IPS-20b (cell line): Measurements from ENCODE around the gene POSTN.
A peak's percentile ranks its signal among the peaks of the same experiment; 100 is the strongest.

Experiments used
- H3K27ac ChIP-seq: one replicate; pipeline ENCODE4 v1.5.1; 2013; ENCODE audit warnings: low read length
- H3K27me3 ChIP-seq: 2 replicates; pipeline ENCODE4 v1.6.1; 2013; ENCODE audit warnings: mild to moderate bottlenecking, low read length, inconsistent platforms; ENCODE audit not compliant: insufficient read depth
- H3K36me3 ChIP-seq: 2 replicates; pipeline ENCODE4 v1.6.1; 2013; ENCODE audit warnings: low read depth, mild to moderate bottlenecking, inconsistent platforms, low read length, moderate library complexity; ENCODE audit not compliant: insufficient read depth
- H3K4me1 ChIP-seq: 2 replicates; pipeline ENCODE4 v1.6.1; 2013; ENCODE audit warnings: mild to moderate bottlenecking, control low read depth, inconsistent platforms, low read length, moderate library complexity; ENCODE audit not compliant: insufficient read depth
- H3K4me3 ChIP-seq: 2 replicates; pipeline ENCODE4 v1.5.1; 2013; ENCODE audit warnings: mild to moderate bottlenecking, low read length, inconsistent platforms
- H3K9ac ChIP-seq: 2 replicates; pipeline ENCODE4 v1.6.1; 2013; ENCODE audit warnings: low read depth, mild to moderate bottlenecking, inconsistent platforms, low read length, moderate library complexity
- H3K9me3 ChIP-seq: 2 replicates; pipeline ENCODE4 v1.6.1; 2013; ENCODE audit warnings: mild to moderate bottlenecking, low read depth, low read length, inconsistent platforms; ENCODE audit not compliant: insufficient read depth

The POSTN gene

GRCh38 chr13:37598597-37598996 is at the start of gene POSTN:
POSTN (minus strand) TSS chr13:37598768; CDS start chr13:37598726, 42 bp downstream.
- Histone ChIP-seq H3K27ac (no peak within 1 kb of the TSS), H3K36me3 (no peaks in the 10 kb centered on the region), H3K27me3 (no peaks in the 10 kb centered on the region), H3K9ac (peak within 1 kb of the TSS; percentile 8; the same call in 1 of the 2 replicates), H3K9me3 (no peaks in the 10 kb centered on the region), H3K4me3 (peak within 1 kb of the TSS; percentile 13; the same call in 1 of the 2 replicates), H3K4me1 (peaks cover 18% of the 10 kb centered on the region)

- Histone ChIP-seq H3K9me3 (no peaks in the 10 kb centered on the region), H3K4me3 (no peak overlapping the region), H3K36me3 (peaks cover 3% of the 10 kb centered on the region; the same call in 1 of the 2 replicates), H3K4me1 (peaks cover 20% of the 10 kb centered on the region; the same call in 1 of the 2 replicates), H3K27me3 (no peaks in the 10 kb centered on the region), H3K27ac (no peak overlapping the region), H3K9ac (peak overlapping the region; percentile 5; the same call in 1 of the 2 replicates)
These were observed 48.6 kb upstream of the POSTN start for GRCh38 chr13:37647031-37647650.

- Histone ChIP-seq H3K4me1 (peaks cover 20% of the 10 kb centered on the region; the same call in 1 of the 2 replicates), H3K9me3 (no peaks in the 10 kb centered on the region), H3K27ac (no peak overlapping the region), H3K4me3 (no peak overlapping the region), H3K36me3 (peaks cover 3% of the 10 kb centered on the region; the same call in 1 of the 2 replicates), H3K9ac (peak overlapping the region; percentile 5; the same call in 1 of the 2 replicates), H3K27me3 (no peaks in the 10 kb centered on the region)
These were observed 48.0 kb upstream of the POSTN start for GRCh38 chr13:37646531-37646930.

GRCh38 chr13:37645181-37645740 is 46.7 kb upstream of the POSTN start:
- H3K27me3 ChIP-seq: no peaks in the 10 kb centered on the region
- H3K36me3 ChIP-seq: peaks cover 3% of the 10 kb centered on the region; the same call in 1 of the 2 replicates
- H3K4me3 ChIP-seq: peak overlapping the region; percentile 21; the same call in 1 of the 2 replicates
- no peaks in the 10 kb centered on the region for H3K9me3 ChIP-seq
- H3K4me1 ChIP-seq: peaks cover 20% of the 10 kb centered on the region; the same call in 1 of the 2 replicates
- peak overlapping the region; percentile 17; the same call in 1 of the 2 replicates for H3K9ac ChIP-seq
- no peak overlapping the region for H3K27ac ChIP-seq

GRCh38 chr13:37641391-37641790 is 42.8 kb upstream of the POSTN start:
- H3K9ac ChIP-seq: no peak overlapping the region
- H3K36me3 ChIP-seq: peaks cover 24% of the 10 kb centered on the region; the same call in 1 of the 2 replicates
- peaks cover 10% of the 10 kb centered on the region; the same call in 1 of the 2 replicates for H3K4me1 ChIP-seq
- H3K4me3 ChIP-seq: no peak overlapping the region
- no peaks in the 10 kb centered on the region for H3K9me3 ChIP-seq
- no peak overlapping the region for H3K27ac ChIP-seq
- H3K27me3 ChIP-seq: no peaks in the 10 kb centered on the region

- peaks cover 25% of the 10 kb centered on the region; the same call in 1 of the 2 replicates for H3K36me3 ChIP-seq
- no peak overlapping the region for H3K27ac ChIP-seq
- H3K9ac ChIP-seq: no peak overlapping the region
- H3K4me1 ChIP-seq: peaks cover 6% of the 10 kb centered on the region; the same call in 1 of the 2 replicates
- no peak overlapping the region for H3K4me3 ChIP-seq
- no peaks in the 10 kb centered on the region for H3K27me3 ChIP-seq
- no peaks in the 10 kb centered on the region for H3K9me3 ChIP-seq
These were observed 41.9 kb upstream of the POSTN start for GRCh38 chr13:37640499-37640898.

- Histone ChIP-seq H3K4me3 (no peak overlapping the region), H3K9ac (no peak overlapping the region), H3K27ac (no peak overlapping the region), H3K4me1 (no peaks in the 10 kb centered on the region), H3K36me3 (peaks cover 33% of the 10 kb centered on the region; the same call in 1 of the 2 replicates), H3K27me3 (no peaks in the 10 kb centered on the region), H3K9me3 (no peaks in the 10 kb centered on the region)
These were observed 38.1 kb upstream of the POSTN start for GRCh38 chr13:37636701-37637100.

- Histone ChIP-seq H3K36me3 (peaks cover 21% of the 10 kb centered on the region; the same call in 1 of the 2 replicates), H3K4me3 (no peak overlapping the region), H3K4me1 (no peaks in the 10 kb centered on the region), H3K9ac (no peak overlapping the region), H3K27ac (no peak overlapping the region), H3K27me3 (no peaks in the 10 kb centered on the region), H3K9me3 (no peaks in the 10 kb centered on the region)
These were observed 33.7 kb upstream of the POSTN start for GRCh38 chr13:37632294-37632693.

GRCh38 chr13:37627428-37627827 is 28.9 kb upstream of the POSTN start:
- Histone ChIP-seq H3K27ac (no peak overlapping the region), H3K36me3 (no peaks in the 10 kb centered on the region), H3K27me3 (no peaks in the 10 kb centered on the region), H3K9me3 (no peaks in the 10 kb centered on the region), H3K4me3 (no peak overlapping the region), H3K4me1 (no peaks in the 10 kb centered on the region), H3K9ac (no peak overlapping the region)

- no peak overlapping the region for H3K27ac ChIP-seq
- no peaks in the 10 kb centered on the region for H3K27me3 ChIP-seq
- H3K4me1 ChIP-seq: peaks cover 6% of the 10 kb centered on the region
- H3K9ac ChIP-seq: no peak overlapping the region
- H3K4me3 ChIP-seq: no peak overlapping the region
- H3K36me3 ChIP-seq: no peaks in the 10 kb centered on the region
- H3K9me3 ChIP-seq: no peaks in the 10 kb centered on the region
These were observed 23.3 kb upstream of the POSTN start for GRCh38 chr13:37621811-37622361.

GRCh38 chr13:37618554-37618953 is 20.0 kb upstream of the POSTN start:
- H3K27ac ChIP-seq: no peak overlapping the region
- no peaks in the 10 kb centered on the region for H3K36me3 ChIP-seq

More at GRCh38 chr13:37618554-37618953, 20.0 kb upstream of the POSTN start:
- no peaks in the 10 kb centered on the region for H3K9me3 ChIP-seq
- no peak overlapping the region for H3K4me3 ChIP-seq
- no peak overlapping the region for H3K9ac ChIP-seq
- H3K4me1 ChIP-seq: peaks cover 6% of the 10 kb centered on the region
- H3K27me3 ChIP-seq: no peaks in the 10 kb centered on the region
